GM19438 (cell line): ENCODE results near the gene RARS1.
"Not testable (repeated sequence)": the region's sequence is repeated elsewhere in the genome, so short reads cannot be mapped to it uniquely, and the experiment has no call there.

ENCODE experiments used
- ATAC-seq: cut with Tn5 transposase; IDR thresholded peaks from one replicate; pipeline ENCODE4 v1.9.1; 2021; ENCODE audit warnings: low read depth; ENCODE audit not compliant: unreplicated experiment

RARS1 gene

GRCh38 chr5:168479166-168479565 lies 7.1 kb upstream of the RARS1 start:
- no peak for ATAC-seq

- ATAC-seq, result no peak
These were observed 5.7 kb upstream of the RARS1 start for GRCh38 chr5:168480601-168481000.

- peak; percentile 97 for ATAC-seq
These were observed 4.9 kb upstream of the RARS1 start for GRCh38 chr5:168481330-168481788.

GRCh38 chr5:168482361-168482760 lies 3.9 kb upstream of the RARS1 start:
- ATAC-seq, result no peak

- ATAC-seq, result no peak
These were observed 2.8 kb downstream of the RARS1 start for GRCh38 chr5:168489059-168489458.

- no peak for ATAC-seq
These were observed 7.8 kb downstream of the RARS1 start for GRCh38 chr5:168494057-168494555.

GRCh38 chr5:168502563-168503237 lies 16.4 kb downstream of the RARS1 start:
- no peak for ATAC-seq

- no peak for ATAC-seq
These were observed 27.7 kb downstream of the RARS1 start for GRCh38 chr5:168513861-168514428.

- ATAC-seq, result no peak
These were observed 39.6 kb downstream of the RARS1 start for GRCh38 chr5:168525856-168526255.

GRCh38 chr5:168527756-168528295 lies 41.6 kb downstream of the RARS1 start:
- no peak for ATAC-seq

- ATAC-seq, result no peak
These were observed 42.5 kb downstream of the RARS1 start, which contains the start of gene FBLL1 for GRCh38 chr5:168528521-168529373. TSS of gene FBLL1 (plus strand) at chr5:168529305. CDS start at chr5:168529505, 200 bp downstream.

GRCh38 chr5:168529374-168530234 lies 43.3 kb downstream of the RARS1 start:
- ATAC-seq, result no peak

GRCh38 chr5:168530621-168531150 lies 44.4 kb downstream of the RARS1 start:
- ATAC-seq, result no peak

- no peak for ATAC-seq
These were observed 44.9 kb downstream of the RARS1 start for GRCh38 chr5:168531191-168531590.

- no peak for ATAC-seq
These were observed 46.0 kb downstream of the RARS1 start for GRCh38 chr5:168531987-168532864.

- ATAC-seq, result not testable (repeated sequence)
These were observed 48.1 kb downstream of the RARS1 start for GRCh38 chr5:168534351-168534750.

GRCh38 chr5:168537176-168537575 lies 50.9 kb downstream of the RARS1 start:
- no peak for ATAC-seq

GRCh38 chr5:168549554-168549953 lies 63.3 kb downstream of the RARS1 start:
- no peak for ATAC-seq

GRCh38 chr5:168550656-168551055 lies 64.4 kb downstream of the RARS1 start:
- no peak for ATAC-seq
